Tibial artery (tissue), 4 donors: ENCODE results near the gene TAF5L.
"Not testable (repeated sequence)": the region's sequence is repeated elsewhere in the genome, so short reads cannot be mapped to it uniquely, and the experiment has no call there.

Experiments used
- DNase-seq, 2 donors: peaks; one replicate each; pipeline ENCODE4 v3.0.0-alpha.2; 2019
- H3K27ac ChIP-seq, 2 donors: fragments of 200-600 bp; sonication (generic) in 1 of 2; 1 replicate in 1 of 2; 2 replicates in 1 of 2; pipeline ENCODE4 v1.5.1; 2018 to 2019; ENCODE audit warnings: mild to moderate bottlenecking in 1 of 2
- H3K27me3 ChIP-seq, 2 donors: fragments of 200-600 bp; sonication (generic) in 1 of 2; one replicate each; pipeline versions ENCODE4 v1.5.1 to v1.6.0; 2016 to 2019
- H3K36me3 ChIP-seq, 3 donors: fragments of 200-600 bp; sonication (generic) in 2 of 3; one replicate each; pipeline ENCODE4 v1.5.1; 2016 to 2019; ENCODE audit warnings: mild to moderate bottlenecking in 2 of 3
- H3K4me1 ChIP-seq, 4 donors: fragments of 200-600 bp; sonication (generic) in 2 of 4; 1 replicate in 3 of 4; 2 replicates in 1 of 4; pipeline ENCODE4 v1.5.1; 2016 to 2019
- H3K4me3 ChIP-seq, 2 donors: fragments of 200-600 bp; sonication (generic) in 1 of 2; 1 replicate in 1 of 2; 2 replicates in 1 of 2; pipeline ENCODE4 v1.5.1; 2018 to 2019; ENCODE audit warnings: mild to moderate bottlenecking in 2 of 2
- H3K9me3 ChIP-seq, 3 donors: fragments of 200-600 bp; sonication (generic) in 1 of 3; one replicate each; pipeline ENCODE4 v1.5.1; 2016 to 2019
- CTCF ChIP-seq, 2 experiments: fragments of 200-600 bp in 1 of 2; fragments of 450-650 bp in 1 of 2; IDR thresholded peaks; one replicate each; pipeline ENCODE4 v1.5.1; 2017 to 2019; ENCODE audit warnings: antibody characterized with exemption in 2 of 2, mild to moderate bottlenecking in 1 of 2, moderate library complexity in 1 of 2
- intact Hi-C: fragments of 100-400 bp; cut with DNase I; formaldehyde crosslinking; loops from one replicate; pipeline ENCODE4 v1.15.0; 2023; ENCODE audit warnings: low total_unique reads

The TAF5L gene

GRCh38 chr1:229596925-229597699 is 28.8 kb downstream of the TAF5L start:
- H3K36me3 ChIP-seq, result peaks cover 33 to 37% (median 36%) of the 10 kb centered on the region in 3 donors
- H3K27me3 ChIP-seq, result no peaks in the 10 kb centered on the region
- peak; percentile 80 to 94 for DNase-seq
- no peaks in the 10 kb centered on the region for H3K9me3 ChIP-seq
- intact Hi-C loops, result loop anchor here (5.0 kb wide), 1 partner anchor 35 kb away; no protein-coding TSS in a partner anchor
- peak overlapping the region; percentile 85 to 91 for H3K27ac ChIP-seq
- peak; percentile 41 to 61 for TF ChIP-seq CTCF (IDR thresholded peaks at IDR 0.05)
- peaks cover 0 to 90% (median 37%) of the 10 kb centered on the region in 4 donors for H3K4me1 ChIP-seq
- peak overlapping the region; percentile 11 to 32 for H3K4me3 ChIP-seq

GRCh38 chr1:229595876-229596275 is 30.0 kb downstream of the TAF5L start:
- H3K27me3 ChIP-seq, DNase-seq, H3K9me3 ChIP-seq, H3K4me3 ChIP-seq: not testable (repeated sequence)
- Histone ChIP-seq H3K4me1 (peaks cover 0 to 88% (median 37%) of the 10 kb centered on the region in 4 donors), H3K27ac (peak overlapping the region; percentile 85 to 91), H3K36me3 (peaks cover 22 to 30% (median 25%) of the 10 kb centered on the region in 3 donors)
- intact Hi-C loops, result loop anchor here (5.0 kb wide), 1 partner anchor 34 kb away; no protein-coding TSS in a partner anchor

- intact Hi-C loops, result loop anchor here (5.0 kb wide), 1 partner anchor 32 kb away; no protein-coding TSS in a partner anchor
- TF ChIP-seq CTCF (IDR thresholded peaks at IDR 0.05), result no peak
Observed at GRCh38 chr1:229594227-229595008, 31.5 kb downstream of the TAF5L start.

GRCh38 chr1:229593800-229594199 is 32.1 kb downstream of the TAF5L start:
- Histone ChIP-seq H3K4me3 (no peak overlapping the region), H3K27me3 (no peaks in the 10 kb centered on the region), H3K9me3 (no peaks in the 10 kb centered on the region), H3K36me3 (peaks cover 22 to 30% (median 25%) of the 10 kb centered on the region in 3 donors), H3K4me1 (peaks cover 0 to 67% (median 24%) of the 10 kb centered on the region in 4 donors), H3K27ac (peak overlapping the region; percentile 85 to 91)
- no peak for DNase-seq
- no peak for TF ChIP-seq CTCF (IDR thresholded peaks at IDR 0.05)
- intact Hi-C loops, result no loop called here

More at GRCh38 chr1:229594227-229595008, 31.5 kb downstream of the TAF5L start:
- H3K27ac ChIP-seq, result peak overlapping the region; percentile 85 to 91
- H3K4me1 ChIP-seq, result peaks cover 0 to 73% (median 30%) of the 10 kb centered on the region in 4 donors
- no peaks in the 10 kb centered on the region for H3K27me3 ChIP-seq
- no peak for DNase-seq
- H3K4me3 ChIP-seq, result no peak overlapping the region
- H3K36me3 ChIP-seq, result peaks cover 22 to 30% (median 25%) of the 10 kb centered on the region in 3 donors
- no peaks in the 10 kb centered on the region for H3K9me3 ChIP-seq

GRCh38 chr1:229590119-229590518 is 35.8 kb downstream of the TAF5L start:
- intact Hi-C loops, result no loop called here
- Histone ChIP-seq H3K4me1 (peaks cover 0 to 32% (median 2%) of the 10 kb centered on the region in 4 donors), H3K27me3 (no peaks in the 10 kb centered on the region), H3K9me3 (no peaks in the 10 kb centered on the region), H3K36me3 (peaks cover 22 to 29% (median 28%) of the 10 kb centered on the region in 3 donors), H3K4me3 (no peak overlapping the region), H3K27ac (peak overlapping the region in 1 of 2 donors; percentile 91)
- no peak for DNase-seq
- TF ChIP-seq CTCF (IDR thresholded peaks at IDR 0.05), result no peak
